ENCODE data around the gene NECTIN2. TPM values are rescaled to one million over a fixed set of nuclear protein-coding genes. Genes with fewer than 3 reads are reported as not detected.
A peak's percentile ranks its signal among the peaks of the same experiment; 100 is the strongest.

NECTIN2 gene
- total RNA-seq, 4 donors from 2014 or later, result 56.2 to 78.2 (median 67.5) TPM

- Histone ChIP-seq H3K27me3 (no peaks in the 10 kb centered on the region), H3K4me1 (peaks cover 46% of the 10 kb centered on the region), H3K4me3 (peak within 1 kb of the TSS; percentile 55), H3K9me3 (no peaks in the 10 kb centered on the region), H3K36me3 (peaks cover 8% of the 10 kb centered on the region), H3K27ac (peak within 1 kb of the TSS; percentile 24)
- TF ChIP-seq POLR2A (IDR thresholded peaks at IDR 0.05) (no peak), EP300 (IDR thresholded peaks at IDR 0.05) (no peak), CTCF (IDR thresholded peaks at IDR 0.05) (no peak), POLR2AphosphoS5 (IDR thresholded peaks at IDR 0.05) (no peak)
- 3% methylated on average over 6 of the region's 59 CpGs for WGBS
- DNase-seq (ENCODE audit: low spot score in 2 of 2), result peak in 1 of 2 donors; percentile 75
Observed at GRCh38 chr19:44808463-44809371, 37.4 kb upstream of the NECTIN2 start, which contains the start of gene BCAM. Gene BCAM (plus strand): TSS chr19:44809103. CDS start chr19:44809125, 22 bp downstream.

- 15% methylated on average over 7 of the region's 7 CpGs for WGBS
Observed at GRCh38 chr19:44809577-44810233, 36.4 kb upstream of the NECTIN2 start.

GRCh38 chr19:44810234-44811121 is 35.6 kb upstream of the NECTIN2 start:
- H3K4me3 ChIP-seq, result peak overlapping the region; percentile 55
- DNase-seq (ENCODE audit: low spot score in 2 of 2), result no peak
- H3K4me1 ChIP-seq, result peaks cover 46% of the 10 kb centered on the region
- WGBS, result 56% methylated on average over 12 of the region's 13 CpGs
- no peaks in the 10 kb centered on the region for H3K27me3 ChIP-seq
- no peaks in the 10 kb centered on the region for H3K9me3 ChIP-seq
- TF ChIP-seq POLR2A (IDR thresholded peaks at IDR 0.05) (no peak), POLR2AphosphoS5 (IDR thresholded peaks at IDR 0.05) (no peak), EP300 (IDR thresholded peaks at IDR 0.05) (no peak), CTCF (IDR thresholded peaks at IDR 0.05) (no peak)
- peak overlapping the region; percentile 1 for H3K27ac ChIP-seq
- H3K36me3 ChIP-seq, result peaks cover 20% of the 10 kb centered on the region

More at GRCh38 chr19:44809577-44810233, 36.4 kb upstream of the NECTIN2 start:
- no peak for DNase-seq (ENCODE audit: low spot score in 2 of 2)
- no peaks in the 10 kb centered on the region for H3K9me3 ChIP-seq
- peak overlapping the region; percentile 55 for H3K4me3 ChIP-seq
- no peaks in the 10 kb centered on the region for H3K27me3 ChIP-seq
- H3K4me1 ChIP-seq, result peaks cover 46% of the 10 kb centered on the region
- TF ChIP-seq POLR2AphosphoS5 (IDR thresholded peaks at IDR 0.05), result no peak
- no peak for TF ChIP-seq CTCF (IDR thresholded peaks at IDR 0.05)
- TF ChIP-seq POLR2A (IDR thresholded peaks at IDR 0.05), result no peak
- no peak for TF ChIP-seq EP300 (IDR thresholded peaks at IDR 0.05)
- H3K27ac ChIP-seq, result peak overlapping the region; percentile 1
- H3K36me3 ChIP-seq, result peaks cover 17% of the 10 kb centered on the region

GRCh38 chr19:44811122-44811419 is 35.0 kb upstream of the NECTIN2 start:
- WGBS, result 94% methylated on average over 3 of the region's 7 CpGs
- H3K36me3 ChIP-seq, result peaks cover 20% of the 10 kb centered on the region
- H3K4me1 ChIP-seq, result peaks cover 46% of the 10 kb centered on the region
- H3K9me3 ChIP-seq, result no peaks in the 10 kb centered on the region
- TF ChIP-seq POLR2A (IDR thresholded peaks at IDR 0.05) (no peak), EP300 (IDR thresholded peaks at IDR 0.05) (no peak), POLR2AphosphoS5 (IDR thresholded peaks at IDR 0.05) (no peak), CTCF (IDR thresholded peaks at IDR 0.05) (no peak)
- H3K27me3 ChIP-seq, result no peaks in the 10 kb centered on the region
- H3K27ac ChIP-seq, result no peak overlapping the region
- peak overlapping the region; percentile 55 for H3K4me3 ChIP-seq
- no peak for DNase-seq (ENCODE audit: low spot score in 2 of 2)

All from suprapubic skin (tissue), 4 donors.